SK-N-SH (cell line): Measurements from ENCODE around the gene ZBTB3. TPM values are rescaled to one million over a fixed set of nuclear protein-coding genes. Genes with fewer than 3 reads are reported as not detected.

Source experiments
- CTCF ChIA-PET: fragments of 300-600, 350-600 bp; formaldehyde crosslinking; extraction: SDS; loops from one replicate; lab custom pipeline; 2021; lab: Yijun Ruan, JAX
- POLR2A ChIA-PET: fragments of 350-600 bp; sonication (Branson Sonifier 250); formaldehyde crosslinking; extraction: SDS; loops from one replicate; lab custom pipeline; 2020; ENCODE audit warnings: antibody characterized with exemption, inconsistent platforms; lab: Yijun Ruan, JAX
- DNase-seq: peaks from one replicate; pipeline ENCODE4 v3.0.0; 2012
- H2AFZ ChIP-seq: fragments of 200-600 bp; sonication (generic); 2 replicates; pipeline ENCODE4 v1.8.1; 2016; ENCODE audit warnings: antibody characterized with exemption, mild to moderate bottlenecking, low read depth
- H3F3A ChIP-seq: fragments of 200-600 bp; sonication (generic); replicated peaks from 2 replicates; pipeline ENCODE3; 2016; ENCODE audit warnings: antibody characterized with exemption, mild to moderate bottlenecking; ENCODE audit not compliant: insufficient read depth
- H3K27ac ChIP-seq, 2 experiments: fragments of 200-500 bp in 1 of 2; fragments of 200-600 bp in 1 of 2; sonication (Bioruptor generic) in 1 of 2; sonication (generic), shearing (Covaris generic) in 1 of 2; 2 replicates each; pipeline versions ENCODE4 v1.5.1 to v1.6.1; 2014 to 2016; ENCODE audit warnings: low read depth in 2 of 2, inconsistent platforms in 1 of 2, low read length in 1 of 2, mild to moderate bottlenecking in 1 of 2, mixed read lengths in 1 of 2
- H3K27me3 ChIP-seq: fragments of 200-600 bp; sonication (generic), shearing (Covaris generic); 2 replicates; pipeline ENCODE4 v1.6.1; 2016; ENCODE audit warnings: mixed run types; ENCODE audit not compliant: insufficient read depth
- H3K36me3 ChIP-seq, 2 experiments: fragments of 200-500 bp in 1 of 2; fragments of 200-600 bp in 1 of 2; sonication (Bioruptor generic) in 1 of 2; sonication (generic) in 1 of 2; replicated peaks in 1 of 2; 2 replicates each; pipeline versions ENCODE3 to v1.5.1; 2014 to 2016; ENCODE audit warnings: low read length in 1 of 2, mild to moderate bottlenecking in 1 of 2; ENCODE audit not compliant: insufficient read depth in 2 of 2, control insufficient read depth in 1 of 2
- H3K4me1 ChIP-seq, 2 experiments: fragments of 200-500 bp in 1 of 2; fragments of 200-600 bp in 1 of 2; sonication (Bioruptor generic) in 1 of 2; sonication (generic), shearing (Covaris generic) in 1 of 2; 2 replicates each; pipeline versions ENCODE4 v1.5.1 to v1.6.1; 2014 to 2016; ENCODE audit warnings: low read depth in 1 of 2, low read length in 1 of 2, mixed run types in 1 of 2; ENCODE audit not compliant: insufficient read depth in 2 of 2, control insufficient read depth in 1 of 2
- H3K4me2 ChIP-seq: fragments of 200-600 bp; sonication (generic), shearing (Covaris generic); 2 replicates; pipeline ENCODE4 v1.6.1; 2017; ENCODE audit warnings: mixed run types
- H3K4me3 ChIP-seq, 2 experiments: fragments of 200-500 bp in 1 of 2; fragments of 200-600 bp in 1 of 2; sonication (Bioruptor generic) in 1 of 2; sonication (generic), shearing (Covaris generic) in 1 of 2; 2 replicates each; pipeline versions ENCODE4 v1.5.1 to v1.8.1; 2014 to 2016; ENCODE audit warnings: low read depth in 2 of 2, inconsistent platforms in 1 of 2, low read length in 1 of 2, mild to moderate bottlenecking in 1 of 2, mixed read lengths in 1 of 2, moderate library complexity in 1 of 2
- H3K79me2 ChIP-seq: fragments of 200-600 bp; sonication (generic); 2 replicates; pipeline ENCODE4 v1.8.1; 2017; ENCODE audit warnings: mild to moderate bottlenecking; ENCODE audit not compliant: insufficient read depth
- H3K9ac ChIP-seq: fragments of 200-600 bp; sonication (generic); 2 replicates; pipeline ENCODE4 v1.6.1; 2017; ENCODE audit warnings: mixed run types
- H3K9me2 ChIP-seq: fragments of 200-600 bp; sonication (generic); 2 replicates; pipeline ENCODE4 v1.6.1; 2017; ENCODE audit warnings: mixed run types
- H3K9me3 ChIP-seq: fragments of 200-600 bp; sonication (generic); 2 replicates; pipeline ENCODE4 v1.6.1; 2017; ENCODE audit warnings: mixed run types, mild to moderate bottlenecking, moderate library complexity
- H4K20me1 ChIP-seq: fragments of 200-600 bp; sonication (generic); 2 replicates; pipeline ENCODE4 v1.6.1; 2017; ENCODE audit warnings: mild to moderate bottlenecking, mixed run types; ENCODE audit not compliant: insufficient read depth
- EZH2phosphoT487 ChIP-seq: fragments of 200-600 bp; sonication (generic); IDR thresholded peaks from 2 replicates; pipeline ENCODE4 v1.6.1; 2017; ENCODE audit warnings: low read depth, mixed run types, mild to moderate bottlenecking, antibody characterized with exemption, moderate library complexity, borderline replicate concordance
- FOSL2 ChIP-seq: IDR thresholded peaks from 2 replicates; pipeline ENCODE4 v1.4.0; 2012; ENCODE audit warnings: low read depth, mild to moderate bottlenecking, moderate library complexity, borderline replicate concordance
- FOXJ3 ChIP-seq: sonication (generic); formaldehyde crosslinking; IDR thresholded peaks from 2 replicates; pipeline ENCODE4 v1.5.1; 2020; ENCODE audit warnings: mild to moderate bottlenecking, missing genetic modification reagents
- FOXM1 ChIP-seq: IDR thresholded peaks from 2 replicates; pipeline ENCODE4 v1.4.0; 2012; ENCODE audit warnings: low read depth, mild to moderate bottlenecking
- GATA2 ChIP-seq: sonication (generic); formaldehyde crosslinking; IDR thresholded peaks from 2 replicates; pipeline ENCODE4 v1.5.0; 2020; ENCODE audit warnings: mild to moderate bottlenecking, missing genetic modification reagents
- MEF2A ChIP-seq: IDR thresholded peaks from 2 replicates; pipeline ENCODE4 v1.4.0; 2012; ENCODE audit warnings: low read depth, borderline replicate concordance
- NRF1 ChIP-seq: IDR thresholded peaks from 2 replicates; pipeline ENCODE4 v1.6.1; 2012; ENCODE audit warnings: low read depth, mild to moderate bottlenecking, low read length
- RCOR1 ChIP-seq: fragments of 150-350 bp; IDR thresholded peaks from 2 replicates; pipeline ENCODE4 v1.6.1; 2017; ENCODE audit warnings: antibody characterized with exemption, low read length
- RXRA ChIP-seq: IDR thresholded peaks from 2 replicates; pipeline ENCODE4 v1.4.0; 2012; ENCODE audit warnings: low read depth, mild to moderate bottlenecking, borderline replicate concordance
- WGBS: methylation state at CpG from one replicate; pipeline ENCODE4 v1.1.6; 2017; ENCODE audit warnings: low lambda C conversion rate; 5-methylcytosine and 5-hydroxymethylcytosine counted together
- polyA plus RNA-seq, 3 experiments: library from polyadenylated mRNA; depleted of rRNA; stranded (reverse); fragments of >200 nt; gene quantifications; 2 replicates each; pipeline ENCODE4 v1.2.3, GENCODE V29; 2012
- TF ChIP-seq, protein P1 (sequence below): IDR thresholded peaks from 2 replicates; pipeline ENCODE4 v1.4.0; 2012; ENCODE audit warnings: low read depth, borderline replicate concordance
- TF ChIP-seq, protein P2 (sequence below): IDR thresholded peaks from 2 replicates; pipeline ENCODE4 v1.4.0; 2012; ENCODE audit warnings: low read depth, borderline replicate concordance
- TF ChIP-seq, protein P3 (sequence below): IDR thresholded peaks from 2 replicates; pipeline ENCODE4 v1.6.1; 2012; ENCODE audit warnings: mild to moderate bottlenecking, low read depth, low read length, moderate library complexity
- TF ChIP-seq, protein P4 (sequence below): fragments of 200-600 bp; sonication (generic); IDR thresholded peaks from 2 replicates; pipeline ENCODE4 v1.6.1; 2017; ENCODE audit warnings: antibody characterized with exemption, mild to moderate bottlenecking, moderate library complexity
- TF ChIP-seq, protein P5 (sequence below): fragments of 150-350 bp; IDR thresholded peaks from 2 replicates; pipeline ENCODE4 v1.6.1; 2017; ENCODE audit warnings: antibody characterized with exemption, low read length, low read depth, borderline replicate concordance

ZBTB3 gene
- polyA plus RNA-seq, 1 of the 3 experiments (the other 2 are of a cell fraction) = 2.1 TPM

DNA sequence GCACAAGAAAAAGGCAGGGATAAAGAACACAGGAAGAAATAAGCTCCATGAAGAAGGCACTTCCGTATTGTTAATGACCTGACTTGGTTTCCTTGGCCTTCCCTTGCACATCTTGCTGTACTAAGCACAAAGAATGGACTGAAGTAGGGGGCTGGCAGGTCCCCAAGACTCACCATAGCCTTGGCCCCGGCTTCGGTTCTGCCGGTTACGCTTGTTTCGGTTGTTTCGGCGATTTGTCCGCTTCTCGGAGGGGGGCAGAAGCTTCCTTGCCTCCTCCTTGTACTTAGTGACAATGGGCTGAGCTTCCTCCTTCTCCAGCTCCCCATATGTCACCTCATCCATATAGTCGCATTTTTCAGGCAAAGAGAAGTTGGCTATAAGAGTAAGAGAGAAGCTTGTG is 37.1 kb downstream of the ZBTB3 start:
- H3K27ac ChIP-seq = no peak overlapping the region
- H2AFZ ChIP-seq = no peak overlapping the region
- H4K20me1 ChIP-seq = no peaks in the 10 kb centered on the region
- peaks cover 77 to 90% of the 10 kb centered on the region in 2 experiments for H3K36me3 ChIP-seq
- H3K9ac ChIP-seq = no peak overlapping the region
- H3K4me2 ChIP-seq = no peak overlapping the region
- no peaks in the 10 kb centered on the region for H3K9me3 ChIP-seq
- peaks cover 68% of the 10 kb centered on the region for H3K79me2 ChIP-seq
- no peaks in the 10 kb centered on the region for H3K27me3 ChIP-seq
- ChIA-PET POLR2A (no interaction called here), CTCF (interaction anchor here (1.6 to 2.0 kb wide), 3 partner anchors 11 to 70 kb away, joined by 3 to 5 read pairs (median 4); partner anchors contain the start of genes HNRNPUL2 and TTC9C)
- WGBS = 96% methylated on average over 11 of the region's 11 CpGs
- DNase-seq = no peak
- H3K4me1 ChIP-seq = no peaks in the 10 kb centered on the region; a peak in 1 of 4 replicates
- no peaks in the 10 kb centered on the region for H3K9me2 ChIP-seq
- no peak for TF ChIP-seq EZH2phosphoT487
- TF ChIP-seq, protein P1, sequence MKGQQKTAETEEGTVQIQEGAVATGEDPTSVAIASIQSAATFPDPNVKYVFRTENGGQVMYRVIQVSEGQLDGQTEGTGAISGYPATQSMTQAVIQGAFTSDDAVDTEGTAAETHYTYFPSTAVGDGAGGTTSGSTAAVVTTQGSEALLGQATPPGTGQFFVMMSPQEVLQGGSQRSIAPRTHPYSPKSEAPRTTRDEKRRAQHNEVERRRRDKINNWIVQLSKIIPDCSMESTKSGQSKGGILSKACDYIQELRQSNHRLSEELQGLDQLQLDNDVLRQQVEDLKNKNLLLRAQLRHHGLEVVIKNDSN = no peak
- TF ChIP-seq, protein P2, sequence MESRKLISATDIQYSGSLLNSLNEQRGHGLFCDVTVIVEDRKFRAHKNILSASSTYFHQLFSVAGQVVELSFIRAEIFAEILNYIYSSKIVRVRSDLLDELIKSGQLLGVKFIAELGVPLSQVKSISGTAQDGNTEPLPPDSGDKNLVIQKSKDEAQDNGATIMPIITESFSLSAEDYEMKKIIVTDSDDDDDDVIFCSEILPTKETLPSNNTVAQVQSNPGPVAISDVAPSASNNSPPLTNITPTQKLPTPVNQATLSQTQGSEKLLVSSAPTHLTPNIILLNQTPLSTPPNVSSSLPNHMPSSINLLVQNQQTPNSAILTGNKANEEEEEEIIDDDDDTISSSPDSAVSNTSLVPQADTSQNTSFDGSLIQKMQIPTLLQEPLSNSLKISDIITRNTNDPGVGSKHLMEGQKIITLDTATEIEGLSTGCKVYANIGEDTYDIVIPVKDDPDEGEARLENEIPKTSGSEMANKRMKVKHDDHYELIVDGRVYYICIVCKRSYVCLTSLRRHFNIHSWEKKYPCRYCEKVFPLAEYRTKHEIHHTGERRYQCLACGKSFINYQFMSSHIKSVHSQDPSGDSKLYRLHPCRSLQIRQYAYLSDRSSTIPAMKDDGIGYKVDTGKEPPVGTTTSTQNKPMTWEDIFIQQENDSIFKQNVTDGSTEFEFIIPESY = no peak
- H3K4me3 ChIP-seq = no peak overlapping the region
- H3F3A ChIP-seq = peaks cover 50% of the 10 kb centered on the region

DNA sequence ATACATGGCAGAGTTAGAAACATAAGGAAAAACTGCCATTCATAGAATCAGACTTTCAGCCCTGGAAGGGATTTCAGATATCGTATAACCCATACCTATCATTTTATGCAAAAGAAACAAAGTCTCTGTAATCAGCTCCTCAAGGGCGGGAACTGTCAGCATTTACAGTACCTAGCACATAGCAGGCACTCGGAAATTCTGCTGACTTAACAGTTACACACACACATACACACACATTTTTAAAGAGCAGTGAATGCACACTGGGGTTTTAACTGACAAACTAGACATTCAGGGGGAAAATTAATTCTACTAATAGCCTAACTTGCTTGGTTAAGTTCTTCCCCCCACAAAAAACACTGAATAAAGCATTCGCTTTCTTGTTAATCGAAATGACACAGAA is 37.8 kb downstream of the ZBTB3 start:
- DNase-seq = no peak
- Histone ChIP-seq H3K79me2 (peaks cover 62% of the 10 kb centered on the region), H3K9me3 (no peaks in the 10 kb centered on the region), H3K4me3 (no peak overlapping the region), H3K9ac (no peak overlapping the region), H3K36me3 (peaks cover 76 to 89% of the 10 kb centered on the region in 2 experiments), H4K20me1 (no peaks in the 10 kb centered on the region), H3K4me2 (no peak overlapping the region), H3K4me1 (no peaks in the 10 kb centered on the region; a peak in 1 of 4 replicates), H3K9me2 (no peaks in the 10 kb centered on the region), H2AFZ (no peak overlapping the region), H3F3A (peaks cover 55% of the 10 kb centered on the region), H3K27ac (no peak overlapping the region), H3K27me3 (no peaks in the 10 kb centered on the region)
- CTCF ChIA-PET = interaction anchor here (0.6 to 2.0 kb wide), 4 partner anchors 12 to 128 kb away, joined by 3 to 5 read pairs (median 4); partner anchors contain the start of genes HNRNPUL2 and TTC9C
- 92% methylated on average over 5 of the region's 5 CpGs for WGBS
- POLR2A ChIA-PET = no interaction called here
- TF ChIP-seq, protein P2 = no peak
- TF ChIP-seq FOSL2 (no peak), FOXM1 (no peak), NRF1 (no peak), EZH2phosphoT487 (no peak), FOXJ3 (CRISPR knock-in tag) (no peak), RCOR1 (no peak), RXRA (no peak), GATA2 (CRISPR knock-in tag) (no peak), MEF2A (no peak)
- TF ChIP-seq, protein P3, sequence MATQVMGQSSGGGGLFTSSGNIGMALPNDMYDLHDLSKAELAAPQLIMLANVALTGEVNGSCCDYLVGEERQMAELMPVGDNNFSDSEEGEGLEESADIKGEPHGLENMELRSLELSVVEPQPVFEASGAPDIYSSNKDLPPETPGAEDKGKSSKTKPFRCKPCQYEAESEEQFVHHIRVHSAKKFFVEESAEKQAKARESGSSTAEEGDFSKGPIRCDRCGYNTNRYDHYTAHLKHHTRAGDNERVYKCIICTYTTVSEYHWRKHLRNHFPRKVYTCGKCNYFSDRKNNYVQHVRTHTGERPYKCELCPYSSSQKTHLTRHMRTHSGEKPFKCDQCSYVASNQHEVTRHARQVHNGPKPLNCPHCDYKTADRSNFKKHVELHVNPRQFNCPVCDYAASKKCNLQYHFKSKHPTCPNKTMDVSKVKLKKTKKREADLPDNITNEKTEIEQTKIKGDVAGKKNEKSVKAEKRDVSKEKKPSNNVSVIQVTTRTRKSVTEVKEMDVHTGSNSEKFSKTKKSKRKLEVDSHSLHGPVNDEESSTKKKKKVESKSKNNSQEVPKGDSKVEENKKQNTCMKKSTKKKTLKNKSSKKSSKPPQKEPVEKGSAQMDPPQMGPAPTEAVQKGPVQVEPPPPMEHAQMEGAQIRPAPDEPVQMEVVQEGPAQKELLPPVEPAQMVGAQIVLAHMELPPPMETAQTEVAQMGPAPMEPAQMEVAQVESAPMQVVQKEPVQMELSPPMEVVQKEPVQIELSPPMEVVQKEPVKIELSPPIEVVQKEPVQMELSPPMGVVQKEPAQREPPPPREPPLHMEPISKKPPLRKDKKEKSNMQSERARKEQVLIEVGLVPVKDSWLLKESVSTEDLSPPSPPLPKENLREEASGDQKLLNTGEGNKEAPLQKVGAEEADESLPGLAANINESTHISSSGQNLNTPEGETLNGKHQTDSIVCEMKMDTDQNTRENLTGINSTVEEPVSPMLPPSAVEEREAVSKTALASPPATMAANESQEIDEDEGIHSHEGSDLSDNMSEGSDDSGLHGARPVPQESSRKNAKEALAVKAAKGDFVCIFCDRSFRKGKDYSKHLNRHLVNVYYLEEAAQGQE = no peak
- TF ChIP-seq, protein P4, sequence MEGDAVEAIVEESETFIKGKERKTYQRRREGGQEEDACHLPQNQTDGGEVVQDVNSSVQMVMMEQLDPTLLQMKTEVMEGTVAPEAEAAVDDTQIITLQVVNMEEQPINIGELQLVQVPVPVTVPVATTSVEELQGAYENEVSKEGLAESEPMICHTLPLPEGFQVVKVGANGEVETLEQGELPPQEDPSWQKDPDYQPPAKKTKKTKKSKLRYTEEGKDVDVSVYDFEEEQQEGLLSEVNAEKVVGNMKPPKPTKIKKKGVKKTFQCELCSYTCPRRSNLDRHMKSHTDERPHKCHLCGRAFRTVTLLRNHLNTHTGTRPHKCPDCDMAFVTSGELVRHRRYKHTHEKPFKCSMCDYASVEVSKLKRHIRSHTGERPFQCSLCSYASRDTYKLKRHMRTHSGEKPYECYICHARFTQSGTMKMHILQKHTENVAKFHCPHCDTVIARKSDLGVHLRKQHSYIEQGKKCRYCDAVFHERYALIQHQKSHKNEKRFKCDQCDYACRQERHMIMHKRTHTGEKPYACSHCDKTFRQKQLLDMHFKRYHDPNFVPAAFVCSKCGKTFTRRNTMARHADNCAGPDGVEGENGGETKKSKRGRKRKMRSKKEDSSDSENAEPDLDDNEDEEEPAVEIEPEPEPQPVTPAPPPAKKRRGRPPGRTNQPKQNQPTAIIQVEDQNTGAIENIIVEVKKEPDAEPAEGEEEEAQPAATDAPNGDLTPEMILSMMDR = no peak
- TF ChIP-seq, protein P5, sequence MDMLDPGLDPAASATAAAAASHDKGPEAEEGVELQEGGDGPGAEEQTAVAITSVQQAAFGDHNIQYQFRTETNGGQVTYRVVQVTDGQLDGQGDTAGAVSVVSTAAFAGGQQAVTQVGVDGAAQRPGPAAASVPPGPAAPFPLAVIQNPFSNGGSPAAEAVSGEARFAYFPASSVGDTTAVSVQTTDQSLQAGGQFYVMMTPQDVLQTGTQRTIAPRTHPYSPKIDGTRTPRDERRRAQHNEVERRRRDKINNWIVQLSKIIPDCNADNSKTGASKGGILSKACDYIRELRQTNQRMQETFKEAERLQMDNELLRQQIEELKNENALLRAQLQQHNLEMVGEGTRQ = no peak
